Neural cell (in vitro differentiated cells): Measurements from ENCODE around the gene NLRC5. TPM values are rescaled to one million over a fixed set of nuclear protein-coding genes. Genes with fewer than 3 reads are reported as not detected.

Experiments used
- H2AFZ ChIP-seq: fragments of 200-600, 300-800 bp; sonication (generic), shearing (Covaris generic); 2 replicates; pipeline ENCODE4 v1.6.0; 2014; ENCODE audit warnings: low read depth, mild to moderate bottlenecking, antibody characterized with exemption, low read length, moderate library complexity
- H3F3A ChIP-seq: fragments of 200-600 bp; shearing (Covaris generic); 2 replicates; pipeline ENCODE4 v1.6.1; 2016; ENCODE audit warnings: mild to moderate bottlenecking, moderate library complexity, mixed read lengths, antibody characterized with exemption, low read length; ENCODE audit not compliant: insufficient read depth, poor library complexity, severe bottlenecking
- H3K27ac ChIP-seq: fragments of 200-600, 300-800 bp; sonication (generic), shearing (Covaris generic); 2 replicates; pipeline ENCODE4 v1.5.1; 2014; ENCODE audit warnings: mild to moderate bottlenecking, low read length, moderate library complexity
- H3K27me3 ChIP-seq: fragments of 300-800, 200-600 bp; sonication (generic), shearing (Covaris generic); 2 replicates; pipeline ENCODE4 v1.6.0; 2014; ENCODE audit warnings: mild to moderate bottlenecking, low read depth, low read length, moderate library complexity; ENCODE audit not compliant: insufficient read depth
- H3K36me3 ChIP-seq: fragments of 300-800, 200-600 bp; sonication (generic), shearing (Covaris generic); 2 replicates; pipeline ENCODE4 v1.5.1; 2014; ENCODE audit warnings: mild to moderate bottlenecking, antibody characterized with exemption, low read length, moderate library complexity; ENCODE audit not compliant: insufficient read depth
- H3K4me2 ChIP-seq: fragments of 300-800, 200-600 bp; sonication (generic), shearing (Covaris generic); 2 replicates; pipeline ENCODE4 v1.6.0; 2014; ENCODE audit warnings: mild to moderate bottlenecking, low read length
- H3K4me3 ChIP-seq: fragments of 300-800, 200-600 bp; sonication (generic), shearing (Covaris generic); 2 replicates; pipeline ENCODE4 v1.5.1; 2014; ENCODE audit warnings: mild to moderate bottlenecking, low read length, moderate library complexity
- H3K79me2 ChIP-seq: fragments of 200-600 bp; shearing (Covaris generic); replicated peaks from 2 replicates; pipeline ENCODE4 v1.6.0; 2014; ENCODE audit warnings: mild to moderate bottlenecking, low read length, moderate library complexity; ENCODE audit not compliant: insufficient read depth
- H3K9ac ChIP-seq: fragments of 300-800, 200-600 bp; sonication (generic), shearing (Covaris generic); 2 replicates; pipeline ENCODE4 v1.6.1; 2016; ENCODE audit warnings: mild to moderate bottlenecking, low read length, mixed read lengths
- H3K9me2 ChIP-seq: fragments of 200-600 bp; shearing (Covaris generic); 2 replicates; pipeline ENCODE4 v1.6.1; 2016; ENCODE audit warnings: mild to moderate bottlenecking, low read length, mixed read lengths; ENCODE audit not compliant: insufficient read depth
- H3K9me3 ChIP-seq: fragments of 200-600, 300-800 bp; sonication (generic), shearing (Covaris generic); 2 replicates; pipeline ENCODE4 v1.6.1; 2016; ENCODE audit warnings: mild to moderate bottlenecking, mixed run types, low read length, moderate library complexity, mixed read lengths
- H4K20me1 ChIP-seq: fragments of 200-600 bp; shearing (Covaris generic); 2 replicates; pipeline ENCODE4 v1.6.1; 2016; ENCODE audit warnings: mild to moderate bottlenecking, mixed run types; ENCODE audit not compliant: insufficient read depth
- EP300 ChIP-seq: fragments of 450-650 bp; conservative IDR thresholded peaks from 2 replicates; pipeline ENCODE4 v1.6.1; 2014; ENCODE audit warnings: antibody characterized with exemption, mild to moderate bottlenecking, moderate library complexity; ENCODE audit not compliant: poor library complexity, severe bottlenecking
- EZH2 ChIP-seq: fragments of 200-600, 300-800 bp; shearing (Covaris generic), sonication (generic); IDR thresholded peaks from 2 replicates; pipeline ENCODE4 v1.6.1; 2014; ENCODE audit warnings: antibody characterized with exemption, low read length, borderline replicate concordance, mild to moderate bottlenecking; ENCODE audit not compliant: insufficient read depth, poor library complexity, severe bottlenecking
- MXI1 ChIP-seq: fragments of 450-650 bp; conservative IDR thresholded peaks from 2 replicates; pipeline ENCODE4 v1.6.1; 2014; ENCODE audit warnings: antibody characterized with exemption, mild to moderate bottlenecking; ENCODE audit not compliant: poor library complexity, severe bottlenecking
- POLR2AphosphoS5 ChIP-seq: IDR thresholded peaks from 2 replicates; pipeline ENCODE4 v1.6.1; 2012
- RAD21 ChIP-seq: fragments of 450-650 bp; conservative IDR thresholded peaks from 2 replicates; pipeline ENCODE4 v1.6.1; 2014; ENCODE audit warnings: antibody characterized with exemption, mild to moderate bottlenecking, moderate library complexity
- SMC3 ChIP-seq: fragments of 450-650 bp; conservative IDR thresholded peaks from 2 replicates; pipeline ENCODE4 v1.6.1; 2014; ENCODE audit warnings: antibody characterized with exemption, mild to moderate bottlenecking, moderate library complexity; ENCODE audit not compliant: poor library complexity
- TAF1 ChIP-seq: IDR thresholded peaks from 2 replicates; pipeline ENCODE4 v1.6.1; 2012; ENCODE audit warnings: low read depth
- polyA plus RNA-seq: library from polyadenylated mRNA; depleted of rRNA; stranded (reverse); fragments of >200 nt; gene quantifications from 2 replicates; pipeline ENCODE4 v1.2.3, GENCODE V29; 2014
- TF ChIP-seq, protein P1 (sequence below): fragments of 450-650 bp; IDR thresholded peaks from 2 replicates; pipeline ENCODE4 v1.5.1; 2014; ENCODE audit warnings: antibody characterized with exemption, mild to moderate bottlenecking, moderate library complexity; ENCODE audit not compliant: poor library complexity, severe bottlenecking
- TF ChIP-seq, protein P2 (sequence below): IDR thresholded peaks from 2 replicates; pipeline ENCODE4 v1.6.1; 2012; ENCODE audit warnings: borderline replicate concordance

The NLRC5 gene
- polyA plus RNA-seq, 1 donor from 2014 or later, result not detected

DNA sequence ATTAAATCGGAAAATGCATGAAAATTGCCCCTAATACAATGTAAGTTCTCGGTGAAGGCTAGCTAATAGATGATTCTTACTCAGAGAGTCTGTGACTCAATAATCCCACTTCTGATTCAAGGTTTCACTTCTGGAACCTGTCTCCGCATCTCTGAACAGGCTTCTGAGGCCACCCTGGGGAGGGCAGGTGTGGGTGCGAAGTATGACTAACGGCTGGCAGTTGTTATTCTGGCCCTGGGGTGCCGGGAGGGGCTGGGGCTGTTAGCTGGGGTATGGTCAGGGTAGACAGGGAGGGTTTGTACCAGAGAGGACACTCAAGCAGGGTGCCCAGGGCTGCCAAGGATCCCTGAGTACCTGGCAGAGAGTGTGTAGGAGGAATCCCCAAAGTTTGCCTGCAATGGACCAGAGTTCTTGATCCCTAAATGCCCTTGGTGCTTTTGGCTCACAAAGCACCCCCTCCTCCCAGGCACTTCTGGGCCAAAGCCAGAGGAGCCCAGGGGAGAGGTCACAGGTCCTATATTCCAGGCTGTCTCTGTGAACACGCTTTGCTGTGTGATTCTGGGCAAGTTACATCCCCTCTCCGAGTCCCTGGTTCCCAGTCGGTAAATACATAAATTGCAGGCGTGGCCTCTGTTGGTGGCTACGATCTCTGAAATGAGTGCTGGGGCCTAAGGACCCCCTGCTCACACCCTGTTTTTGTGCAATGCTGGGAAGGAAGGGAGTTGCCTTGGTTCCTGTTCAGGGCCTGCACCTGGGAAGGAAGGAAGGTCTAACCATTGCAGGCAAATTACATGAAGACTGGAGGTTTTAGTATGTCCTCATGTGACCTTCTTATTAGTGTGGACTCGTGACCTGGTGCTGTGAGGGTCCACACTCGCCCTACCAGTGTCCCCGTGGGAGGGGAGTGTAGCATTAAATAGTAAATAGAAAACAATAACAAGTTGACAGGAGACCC lies 53.1 kb downstream of the NLRC5 start:
- no peaks in the 10 kb centered on the region for H4K20me1 ChIP-seq
- TF ChIP-seq MXI1 (no peak), POLR2AphosphoS5 (no peak), RAD21 (no peak), EP300 (no peak), TAF1 (no peak), EZH2 (no peak), SMC3 (no peak)
- TF ChIP-seq, protein P1, sequence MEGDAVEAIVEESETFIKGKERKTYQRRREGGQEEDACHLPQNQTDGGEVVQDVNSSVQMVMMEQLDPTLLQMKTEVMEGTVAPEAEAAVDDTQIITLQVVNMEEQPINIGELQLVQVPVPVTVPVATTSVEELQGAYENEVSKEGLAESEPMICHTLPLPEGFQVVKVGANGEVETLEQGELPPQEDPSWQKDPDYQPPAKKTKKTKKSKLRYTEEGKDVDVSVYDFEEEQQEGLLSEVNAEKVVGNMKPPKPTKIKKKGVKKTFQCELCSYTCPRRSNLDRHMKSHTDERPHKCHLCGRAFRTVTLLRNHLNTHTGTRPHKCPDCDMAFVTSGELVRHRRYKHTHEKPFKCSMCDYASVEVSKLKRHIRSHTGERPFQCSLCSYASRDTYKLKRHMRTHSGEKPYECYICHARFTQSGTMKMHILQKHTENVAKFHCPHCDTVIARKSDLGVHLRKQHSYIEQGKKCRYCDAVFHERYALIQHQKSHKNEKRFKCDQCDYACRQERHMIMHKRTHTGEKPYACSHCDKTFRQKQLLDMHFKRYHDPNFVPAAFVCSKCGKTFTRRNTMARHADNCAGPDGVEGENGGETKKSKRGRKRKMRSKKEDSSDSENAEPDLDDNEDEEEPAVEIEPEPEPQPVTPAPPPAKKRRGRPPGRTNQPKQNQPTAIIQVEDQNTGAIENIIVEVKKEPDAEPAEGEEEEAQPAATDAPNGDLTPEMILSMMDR, result no peak
- TF ChIP-seq, protein P2, sequence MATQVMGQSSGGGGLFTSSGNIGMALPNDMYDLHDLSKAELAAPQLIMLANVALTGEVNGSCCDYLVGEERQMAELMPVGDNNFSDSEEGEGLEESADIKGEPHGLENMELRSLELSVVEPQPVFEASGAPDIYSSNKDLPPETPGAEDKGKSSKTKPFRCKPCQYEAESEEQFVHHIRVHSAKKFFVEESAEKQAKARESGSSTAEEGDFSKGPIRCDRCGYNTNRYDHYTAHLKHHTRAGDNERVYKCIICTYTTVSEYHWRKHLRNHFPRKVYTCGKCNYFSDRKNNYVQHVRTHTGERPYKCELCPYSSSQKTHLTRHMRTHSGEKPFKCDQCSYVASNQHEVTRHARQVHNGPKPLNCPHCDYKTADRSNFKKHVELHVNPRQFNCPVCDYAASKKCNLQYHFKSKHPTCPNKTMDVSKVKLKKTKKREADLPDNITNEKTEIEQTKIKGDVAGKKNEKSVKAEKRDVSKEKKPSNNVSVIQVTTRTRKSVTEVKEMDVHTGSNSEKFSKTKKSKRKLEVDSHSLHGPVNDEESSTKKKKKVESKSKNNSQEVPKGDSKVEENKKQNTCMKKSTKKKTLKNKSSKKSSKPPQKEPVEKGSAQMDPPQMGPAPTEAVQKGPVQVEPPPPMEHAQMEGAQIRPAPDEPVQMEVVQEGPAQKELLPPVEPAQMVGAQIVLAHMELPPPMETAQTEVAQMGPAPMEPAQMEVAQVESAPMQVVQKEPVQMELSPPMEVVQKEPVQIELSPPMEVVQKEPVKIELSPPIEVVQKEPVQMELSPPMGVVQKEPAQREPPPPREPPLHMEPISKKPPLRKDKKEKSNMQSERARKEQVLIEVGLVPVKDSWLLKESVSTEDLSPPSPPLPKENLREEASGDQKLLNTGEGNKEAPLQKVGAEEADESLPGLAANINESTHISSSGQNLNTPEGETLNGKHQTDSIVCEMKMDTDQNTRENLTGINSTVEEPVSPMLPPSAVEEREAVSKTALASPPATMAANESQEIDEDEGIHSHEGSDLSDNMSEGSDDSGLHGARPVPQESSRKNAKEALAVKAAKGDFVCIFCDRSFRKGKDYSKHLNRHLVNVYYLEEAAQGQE, result no peak
- no peaks in the 10 kb centered on the region for H3K9me2 ChIP-seq
- no peaks in the 10 kb centered on the region for H3K9me3 ChIP-seq
- H3K27me3 ChIP-seq, result no peaks in the 10 kb centered on the region
- H3K4me3 ChIP-seq, result no peak overlapping the region
- no peaks in the 10 kb centered on the region for H3K79me2 ChIP-seq
- H3K27ac ChIP-seq, result no peak overlapping the region
- H3F3A ChIP-seq, result no peaks in the 10 kb centered on the region
- H3K4me2 ChIP-seq, result no peak overlapping the region
- H2AFZ ChIP-seq, result no peak overlapping the region
- no peaks in the 10 kb centered on the region for H3K36me3 ChIP-seq
- H3K9ac ChIP-seq, result no peak overlapping the region

DNA sequence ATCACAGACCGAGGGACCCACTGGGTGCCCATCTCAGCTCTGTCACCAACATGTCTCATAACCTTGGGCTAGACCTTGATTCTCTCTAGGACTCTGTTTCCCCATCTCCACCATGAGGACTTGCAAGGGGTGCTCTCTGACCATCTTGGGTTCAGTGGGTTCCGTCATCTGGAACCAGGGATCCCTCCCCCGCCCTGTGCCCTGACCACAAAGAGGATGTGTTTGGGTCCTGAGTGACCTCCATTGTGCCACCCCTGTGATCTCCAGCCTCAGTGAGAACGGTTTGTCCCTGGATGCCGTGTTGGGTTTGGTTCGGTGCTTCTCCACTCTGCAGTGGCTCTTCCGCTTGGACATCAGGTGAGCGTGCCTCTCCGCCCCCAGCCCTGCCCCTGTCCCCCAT lies 53.9 kb downstream of the NLRC5 start:
- H4K20me1 ChIP-seq, result no peaks in the 10 kb centered on the region
- no peaks in the 10 kb centered on the region for H3K36me3 ChIP-seq
- H3K79me2 ChIP-seq, result no peaks in the 10 kb centered on the region
- no peak overlapping the region for H3K9ac ChIP-seq
- no peak for TF ChIP-seq POLR2AphosphoS5
- no peak for TF ChIP-seq SMC3
- TF ChIP-seq EP300, result no peak
- TF ChIP-seq, protein P2, result no peak
- no peak for TF ChIP-seq TAF1
- TF ChIP-seq MXI1, result no peak
- H3K27me3 ChIP-seq, result no peaks in the 10 kb centered on the region
- no peak overlapping the region for H3K4me3 ChIP-seq
- H2AFZ ChIP-seq, result no peak overlapping the region
- H3K9me3 ChIP-seq, result no peaks in the 10 kb centered on the region
- H3K4me2 ChIP-seq, result no peak overlapping the region
- H3K9me2 ChIP-seq, result no peaks in the 10 kb centered on the region
- H3F3A ChIP-seq, result no peaks in the 10 kb centered on the region
- H3K27ac ChIP-seq, result no peak overlapping the region
